Measurements from ENCODE around the gene RCOR2. TPM values are rescaled to one million over a fixed set of nuclear protein-coding genes. Genes with fewer than 3 reads are reported as not detected.
"Not testable (repeated sequence)": the region's sequence is repeated elsewhere in the genome, so short reads cannot be mapped to it uniquely, and the experiment has no call there.

Gene RCOR2
- total RNA-seq, 1 donor from 2014 or later = 2.7 TPM

- no peak for DNase-seq (ENCODE audit: low spot score)
Observed at GRCh38 chr11:63879598-63880402, 37.2 kb downstream of the RCOR2 start.

GRCh38 chr11:63877658-63878241 lies 39.2 kb downstream of the RCOR2 start:
- DNase-seq (ENCODE audit: low spot score) = peak; percentile 22

- no peak for DNase-seq (ENCODE audit: low spot score)
Observed at GRCh38 chr11:63876616-63877015, 40.3 kb downstream of the RCOR2 start.

GRCh38 chr11:63875506-63876065 lies 41.4 kb downstream of the RCOR2 start:
- no peak for DNase-seq (ENCODE audit: low spot score)

GRCh38 chr11:63874511-63874910 lies 42.5 kb downstream of the RCOR2 start:
- DNase-seq (ENCODE audit: low spot score) = no peak

- DNase-seq (ENCODE audit: low spot score) = no peak
Observed at GRCh38 chr11:63873311-63873710, 43.7 kb downstream of the RCOR2 start.

GRCh38 chr11:63872800-63873197 lies 44.2 kb downstream of the RCOR2 start:
- peak; percentile 30 for DNase-seq (ENCODE audit: low spot score)

GRCh38 chr11:63871962-63872799 lies 44.8 kb downstream of the RCOR2 start:
- peak; percentile 90 for DNase-seq (ENCODE audit: low spot score)

- DNase-seq (ENCODE audit: low spot score) = no peak
Observed at GRCh38 chr11:63870351-63871140, 46.4 kb downstream of the RCOR2 start.

GRCh38 chr11:63869683-63870082 lies 47.3 kb downstream of the RCOR2 start:
- DNase-seq (ENCODE audit: low spot score) = no peak

- peak; percentile 19 for DNase-seq (ENCODE audit: low spot score)
Observed at GRCh38 chr11:63869171-63869591, 47.8 kb downstream of the RCOR2 start.

- DNase-seq (ENCODE audit: low spot score) = no peak
Observed at GRCh38 chr11:63868399-63869064, 48.4 kb downstream of the RCOR2 start.

GRCh38 chr11:63867511-63867910 lies 49.5 kb downstream of the RCOR2 start:
- no peak for DNase-seq (ENCODE audit: low spot score)

- peak; percentile 79 for DNase-seq (ENCODE audit: low spot score)
Observed at GRCh38 chr11:63866211-63866610, 50.8 kb downstream of the RCOR2 start.

- not testable (repeated sequence) for DNase-seq (ENCODE audit: low spot score)
Observed at GRCh38 chr11:63863620-63864019, 53.3 kb downstream of the RCOR2 start.

GRCh38 chr11:63862923-63863322 lies 54.0 kb downstream of the RCOR2 start:
- DNase-seq (ENCODE audit: low spot score) = peak; percentile 83

All from mucosa of gallbladder (tissue), 1 donor.